WTC11 (cell line): ENCODE results near the gene TSPAN31.

Experiments used
- ESRRA ChIP-seq: sonication (generic); formaldehyde crosslinking; IDR thresholded peaks from 2 replicates; pipeline ENCODE4 v1.8.1; 2022; ENCODE audit warnings: mild to moderate bottlenecking, missing genetic modification reagents, borderline replicate concordance
- MXD4 ChIP-seq: fragments of 250-450 bp; sonication (Bioruptor Pico); IDR thresholded peaks from 2 replicates; pipeline ENCODE4 v1.8.0; 2021; ENCODE audit warnings: mild to moderate bottlenecking, moderate library complexity, borderline replicate concordance
- NFYB ChIP-seq: sonication (generic); formaldehyde crosslinking; conservative IDR thresholded peaks from 2 replicates; pipeline ENCODE4 v1.8.0; 2022; ENCODE audit warnings: low read depth, missing genetic modification reagents
- NR2C2 ChIP-seq: sonication (generic); formaldehyde crosslinking; IDR thresholded peaks from 2 replicates; pipeline ENCODE4 v1.8.0; 2022; ENCODE audit warnings: mild to moderate bottlenecking, missing genetic modification reagents
- RELA ChIP-seq: sonication (generic); formaldehyde crosslinking; IDR thresholded peaks from 2 replicates; pipeline ENCODE4 v1.8.1; 2022; ENCODE audit warnings: missing genetic modification reagents, mild to moderate bottlenecking, borderline replicate concordance
- TEAD1 ChIP-seq: sonication (generic); formaldehyde crosslinking; IDR thresholded peaks from 2 replicates; pipeline ENCODE4 v1.8.0; 2022; ENCODE audit warnings: mild to moderate bottlenecking, missing genetic modification reagents
- TF ChIP-seq, protein P1 (sequence below): sonication (generic); formaldehyde crosslinking; IDR thresholded peaks from 2 replicates; pipeline ENCODE4 v1.8.0; 2023; ENCODE audit warnings: missing genetic modification reagents
- TF ChIP-seq, protein P2 (sequence below): fragments of 200-600 bp; IDR thresholded peaks from 2 replicates; pipeline ENCODE4 v1.8.0; 2022; ENCODE audit warnings: antibody characterized with exemption
- TF ChIP-seq, protein P3 (sequence below): fragments of 250-450 bp; sonication (Bioruptor Pico); IDR thresholded peaks from 2 replicates; pipeline ENCODE4 v2.1.2; 2022; ENCODE audit warnings: mild to moderate bottlenecking, moderate library complexity
- TF ChIP-seq, protein P4 (sequence below): sonication (generic); formaldehyde crosslinking; IDR thresholded peaks from 2 replicates; pipeline ENCODE4 v1.8.0; 2022; ENCODE audit warnings: missing genetic modification reagents
- TF ChIP-seq, protein P5 (sequence below): sonication (generic); formaldehyde crosslinking; IDR thresholded peaks from 2 replicates; pipeline ENCODE4 v1.8.1; 2023; ENCODE audit warnings: mild to moderate bottlenecking, missing genetic modification reagents, moderate library complexity
- TF ChIP-seq, protein P6 (sequence below): sonication (generic); formaldehyde crosslinking; IDR thresholded peaks from 2 replicates; pipeline ENCODE4 v1.8.1; 2023; ENCODE audit warnings: mild to moderate bottlenecking, moderate library complexity, missing genetic modification reagents
- TF ChIP-seq, protein P7 (sequence below): sonication (generic); formaldehyde crosslinking; IDR thresholded peaks from 2 replicates; pipeline ENCODE4 v1.8.0; 2022; ENCODE audit warnings: mild to moderate bottlenecking, missing genetic modification reagents

DNA sequence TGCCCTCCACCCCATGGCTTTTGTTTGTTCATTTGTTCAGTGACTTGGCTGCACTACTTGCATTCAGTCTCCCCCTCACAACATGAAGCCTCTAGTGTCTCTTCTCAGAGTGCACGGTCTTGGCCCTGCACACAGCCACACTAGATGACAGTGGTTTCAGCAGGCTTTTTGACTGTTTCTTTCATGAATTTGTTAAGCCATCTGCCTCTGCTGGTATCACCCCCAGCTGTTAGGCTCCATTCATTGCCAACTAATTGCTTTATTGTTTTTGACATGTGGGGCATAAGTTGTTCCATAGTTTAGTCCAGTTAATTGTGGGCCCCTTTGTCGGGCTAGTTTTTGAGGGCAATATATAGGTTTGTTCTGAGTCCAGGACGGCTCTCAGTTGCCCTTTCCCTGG lies 32.1 kb upstream of the TSPAN31 start:
- TF ChIP-seq, protein P1, sequence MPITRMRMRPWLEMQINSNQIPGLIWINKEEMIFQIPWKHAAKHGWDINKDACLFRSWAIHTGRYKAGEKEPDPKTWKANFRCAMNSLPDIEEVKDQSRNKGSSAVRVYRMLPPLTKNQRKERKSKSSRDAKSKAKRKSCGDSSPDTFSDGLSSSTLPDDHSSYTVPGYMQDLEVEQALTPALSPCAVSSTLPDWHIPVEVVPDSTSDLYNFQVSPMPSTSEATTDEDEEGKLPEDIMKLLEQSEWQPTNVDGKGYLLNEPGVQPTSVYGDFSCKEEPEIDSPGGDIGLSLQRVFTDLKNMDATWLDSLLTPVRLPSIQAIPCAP (CRISPR knock-in tag): no peak
- TF ChIP-seq, protein P2, sequence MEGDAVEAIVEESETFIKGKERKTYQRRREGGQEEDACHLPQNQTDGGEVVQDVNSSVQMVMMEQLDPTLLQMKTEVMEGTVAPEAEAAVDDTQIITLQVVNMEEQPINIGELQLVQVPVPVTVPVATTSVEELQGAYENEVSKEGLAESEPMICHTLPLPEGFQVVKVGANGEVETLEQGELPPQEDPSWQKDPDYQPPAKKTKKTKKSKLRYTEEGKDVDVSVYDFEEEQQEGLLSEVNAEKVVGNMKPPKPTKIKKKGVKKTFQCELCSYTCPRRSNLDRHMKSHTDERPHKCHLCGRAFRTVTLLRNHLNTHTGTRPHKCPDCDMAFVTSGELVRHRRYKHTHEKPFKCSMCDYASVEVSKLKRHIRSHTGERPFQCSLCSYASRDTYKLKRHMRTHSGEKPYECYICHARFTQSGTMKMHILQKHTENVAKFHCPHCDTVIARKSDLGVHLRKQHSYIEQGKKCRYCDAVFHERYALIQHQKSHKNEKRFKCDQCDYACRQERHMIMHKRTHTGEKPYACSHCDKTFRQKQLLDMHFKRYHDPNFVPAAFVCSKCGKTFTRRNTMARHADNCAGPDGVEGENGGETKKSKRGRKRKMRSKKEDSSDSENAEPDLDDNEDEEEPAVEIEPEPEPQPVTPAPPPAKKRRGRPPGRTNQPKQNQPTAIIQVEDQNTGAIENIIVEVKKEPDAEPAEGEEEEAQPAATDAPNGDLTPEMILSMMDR: no peak
- TF ChIP-seq TEAD1: no peak
- TF ChIP-seq NFYB (CRISPR knock-in tag): no peak
- no peak for TF ChIP-seq ESRRA (CRISPR knock-in tag)
- TF ChIP-seq, protein P3, sequence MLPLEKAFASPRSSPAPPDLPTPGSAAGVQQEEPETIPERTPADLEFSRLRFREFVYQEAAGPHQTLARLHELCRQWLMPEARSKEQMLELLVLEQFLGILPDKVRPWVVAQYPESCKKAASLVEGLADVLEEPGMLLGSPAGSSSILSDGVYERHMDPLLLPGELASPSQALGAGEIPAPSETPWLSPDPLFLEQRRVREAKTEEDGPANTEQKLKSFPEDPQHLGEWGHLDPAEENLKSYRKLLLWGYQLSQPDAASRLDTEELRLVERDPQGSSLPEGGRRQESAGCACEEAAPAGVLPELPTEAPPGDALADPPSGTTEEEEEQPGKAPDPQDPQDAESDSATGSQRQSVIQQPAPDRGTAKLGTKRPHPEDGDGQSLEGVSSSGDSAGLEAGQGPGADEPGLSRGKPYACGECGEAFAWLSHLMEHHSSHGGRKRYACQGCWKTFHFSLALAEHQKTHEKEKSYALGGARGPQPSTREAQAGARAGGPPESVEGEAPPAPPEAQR: no peak
- TF ChIP-seq, protein P4, sequence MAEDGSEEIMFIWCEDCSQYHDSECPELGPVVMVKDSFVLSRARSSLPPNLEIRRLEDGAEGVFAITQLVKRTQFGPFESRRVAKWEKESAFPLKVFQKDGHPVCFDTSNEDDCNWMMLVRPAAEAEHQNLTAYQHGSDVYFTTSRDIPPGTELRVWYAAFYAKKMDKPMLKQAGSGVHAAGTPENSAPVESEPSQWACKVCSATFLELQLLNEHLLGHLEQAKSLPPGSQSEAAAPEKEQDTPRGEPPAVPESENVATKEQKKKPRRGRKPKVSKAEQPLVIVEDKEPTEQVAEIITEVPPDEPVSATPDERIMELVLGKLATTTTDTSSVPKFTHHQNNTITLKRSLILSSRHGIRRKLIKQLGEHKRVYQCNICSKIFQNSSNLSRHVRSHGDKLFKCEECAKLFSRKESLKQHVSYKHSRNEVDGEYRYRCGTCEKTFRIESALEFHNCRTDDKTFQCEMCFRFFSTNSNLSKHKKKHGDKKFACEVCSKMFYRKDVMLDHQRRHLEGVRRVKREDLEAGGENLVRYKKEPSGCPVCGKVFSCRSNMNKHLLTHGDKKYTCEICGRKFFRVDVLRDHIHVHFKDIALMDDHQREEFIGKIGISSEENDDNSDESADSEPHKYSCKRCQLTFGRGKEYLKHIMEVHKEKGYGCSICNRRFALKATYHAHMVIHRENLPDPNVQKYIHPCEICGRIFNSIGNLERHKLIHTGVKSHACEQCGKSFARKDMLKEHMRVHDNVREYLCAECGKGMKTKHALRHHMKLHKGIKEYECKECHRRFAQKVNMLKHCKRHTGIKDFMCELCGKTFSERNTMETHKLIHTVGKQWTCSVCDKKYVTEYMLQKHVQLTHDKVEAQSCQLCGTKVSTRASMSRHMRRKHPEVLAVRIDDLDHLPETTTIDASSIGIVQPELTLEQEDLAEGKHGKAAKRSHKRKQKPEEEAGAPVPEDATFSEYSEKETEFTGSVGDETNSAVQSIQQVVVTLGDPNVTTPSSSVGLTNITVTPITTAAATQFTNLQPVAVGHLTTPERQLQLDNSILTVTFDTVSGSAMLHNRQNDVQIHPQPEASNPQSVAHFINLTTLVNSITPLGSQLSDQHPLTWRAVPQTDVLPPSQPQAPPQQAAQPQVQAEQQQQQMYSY (CRISPR knock-in tag): no peak
- no peak for TF ChIP-seq MXD4 (CRISPR knock-in tag)
- TF ChIP-seq, protein P5, sequence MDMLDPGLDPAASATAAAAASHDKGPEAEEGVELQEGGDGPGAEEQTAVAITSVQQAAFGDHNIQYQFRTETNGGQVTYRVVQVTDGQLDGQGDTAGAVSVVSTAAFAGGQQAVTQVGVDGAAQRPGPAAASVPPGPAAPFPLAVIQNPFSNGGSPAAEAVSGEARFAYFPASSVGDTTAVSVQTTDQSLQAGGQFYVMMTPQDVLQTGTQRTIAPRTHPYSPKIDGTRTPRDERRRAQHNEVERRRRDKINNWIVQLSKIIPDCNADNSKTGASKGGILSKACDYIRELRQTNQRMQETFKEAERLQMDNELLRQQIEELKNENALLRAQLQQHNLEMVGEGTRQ: no peak
- TF ChIP-seq, protein P6, sequence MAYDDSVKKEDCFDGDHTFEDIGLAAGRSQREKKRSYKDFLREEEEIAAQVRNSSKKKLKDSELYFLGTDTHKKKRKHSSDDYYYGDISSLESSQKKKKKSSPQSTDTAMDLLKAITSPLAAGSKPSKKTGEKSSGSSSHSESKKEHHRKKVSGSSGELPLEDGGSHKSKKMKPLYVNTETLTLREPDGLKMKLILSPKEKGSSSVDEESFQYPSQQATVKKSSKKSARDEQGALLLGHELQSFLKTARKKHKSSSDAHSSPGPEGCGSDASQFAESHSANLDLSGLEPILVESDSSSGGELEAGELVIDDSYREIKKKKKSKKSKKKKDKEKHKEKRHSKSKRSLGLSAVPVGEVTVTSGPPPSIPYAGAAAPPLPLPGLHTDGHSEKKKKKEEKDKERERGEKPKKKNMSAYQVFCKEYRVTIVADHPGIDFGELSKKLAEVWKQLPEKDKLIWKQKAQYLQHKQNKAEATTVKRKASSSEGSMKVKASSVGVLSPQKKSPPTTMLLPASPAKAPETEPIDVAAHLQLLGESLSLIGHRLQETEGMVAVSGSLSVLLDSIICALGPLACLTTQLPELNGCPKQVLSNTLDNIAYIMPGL: no peak
- no peak for TF ChIP-seq NR2C2 (CRISPR knock-in tag)
- TF ChIP-seq, protein P7, sequence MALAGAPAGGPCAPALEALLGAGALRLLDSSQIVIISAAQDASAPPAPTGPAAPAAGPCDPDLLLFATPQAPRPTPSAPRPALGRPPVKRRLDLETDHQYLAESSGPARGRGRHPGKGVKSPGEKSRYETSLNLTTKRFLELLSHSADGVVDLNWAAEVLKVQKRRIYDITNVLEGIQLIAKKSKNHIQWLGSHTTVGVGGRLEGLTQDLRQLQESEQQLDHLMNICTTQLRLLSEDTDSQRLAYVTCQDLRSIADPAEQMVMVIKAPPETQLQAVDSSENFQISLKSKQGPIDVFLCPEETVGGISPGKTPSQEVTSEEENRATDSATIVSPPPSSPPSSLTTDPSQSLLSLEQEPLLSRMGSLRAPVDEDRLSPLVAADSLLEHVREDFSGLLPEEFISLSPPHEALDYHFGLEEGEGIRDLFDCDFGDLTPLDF (CRISPR knock-in tag): no peak
- TF ChIP-seq RELA (CRISPR knock-in tag): no peak
